Gastroesophageal sphincter (tissue), 4 donors: ENCODE results near the gene MAN1C1. TPM values are rescaled to one million over a fixed set of nuclear protein-coding genes. Genes with fewer than 3 reads are reported as not detected.
"Not testable (repeated sequence)": the region's sequence is repeated elsewhere in the genome, so short reads cannot be mapped to it uniquely, and the experiment has no call there.

ENCODE experiments used
- ATAC-seq: fragments of 150-250 bp; one replicate; pipeline ENCODE4 v1.9.1; 2016; ENCODE audit warnings: mild to moderate bottlenecking, moderate library complexity
- H3K27ac ChIP-seq, 4 donors: fragments of 200-600 bp; sonication (generic) in 3 of 4; 1 replicate in 3 of 4; 2 replicates in 1 of 4; pipeline ENCODE4 v1.5.1; 2016 to 2019
- H3K27me3 ChIP-seq: fragments of 200-600 bp; sonication (generic); one replicate; pipeline ENCODE4 v1.5.1; 2019
- H3K36me3 ChIP-seq, 2 donors: fragments of 200-600 bp; sonication (generic); one replicate each; pipeline ENCODE4 v1.5.1; 2019; ENCODE audit warnings: control low read depth in 1 of 2
- H3K4me1 ChIP-seq, 3 donors: fragments of 200-600 bp; sonication (generic); 1 replicate in 2 of 3; 2 replicates in 1 of 3; pipeline ENCODE4 v1.5.1; 2016 to 2019; ENCODE audit warnings: control low read depth in 2 of 3
- H3K4me3 ChIP-seq, 2 donors: fragments of 200-600 bp; sonication (generic); one replicate each; pipeline ENCODE4 v1.5.1; 2019; ENCODE audit warnings: mild to moderate bottlenecking in 1 of 2, moderate library complexity in 1 of 2
- H3K9me3 ChIP-seq, 3 donors: fragments of 200-600 bp; sonication (generic); one replicate each; pipeline ENCODE4 v1.5.1; 2017 to 2019; ENCODE audit warnings: control low read depth in 2 of 3
- EP300 ChIP-seq: sonication (generic); formaldehyde crosslinking; IDR thresholded peaks from one replicate; pipeline ENCODE4 v1.6.1; 2017; ENCODE audit warnings: antibody characterized with exemption, mild to moderate bottlenecking
- POLR2A ChIP-seq, 2 donors: fragments of 450-650 bp; IDR thresholded peaks; one replicate each; pipeline ENCODE4 v1.6.1; 2017; ENCODE audit warnings: antibody characterized with exemption in 2 of 2, mild to moderate bottlenecking in 2 of 2, moderate library complexity in 1 of 2
- POLR2AphosphoS5 ChIP-seq: sonication (generic); formaldehyde crosslinking; IDR thresholded peaks from one replicate; pipeline ENCODE4 v1.6.1; 2017; ENCODE audit warnings: antibody characterized with exemption
- WGBS, 2 donors: methylation state at CpG; one replicate each; pipeline ENCODE4 v1.1.5; 2018; ENCODE audit warnings: low coverage in 1 of 2; 5-methylcytosine and 5-hydroxymethylcytosine counted together
- total RNA-seq, 4 donors: library from RNA; depleted of rRNA; stranded (reverse); fragments of >200 nt; gene quantifications; one replicate each; pipeline ENCODE4 v1.1.0, GENCODE V29; 2016
- TF ChIP-seq, protein P1 (sequence below), 4 experiments: fragments of 200-600 bp in 2 of 4; fragments of 450-650 bp in 2 of 4; sonication (generic) in 1 of 4; IDR thresholded peaks; one replicate each; pipeline ENCODE4 v1.5.1; 2017 to 2019; ENCODE audit warnings: antibody characterized with exemption in 4 of 4, mild to moderate bottlenecking in 2 of 4, moderate library complexity in 2 of 4

The MAN1C1 gene
- total RNA-seq, 4 donors from 2014 or later: 20.0 to 38.1 (median 27.8) TPM

DNA sequence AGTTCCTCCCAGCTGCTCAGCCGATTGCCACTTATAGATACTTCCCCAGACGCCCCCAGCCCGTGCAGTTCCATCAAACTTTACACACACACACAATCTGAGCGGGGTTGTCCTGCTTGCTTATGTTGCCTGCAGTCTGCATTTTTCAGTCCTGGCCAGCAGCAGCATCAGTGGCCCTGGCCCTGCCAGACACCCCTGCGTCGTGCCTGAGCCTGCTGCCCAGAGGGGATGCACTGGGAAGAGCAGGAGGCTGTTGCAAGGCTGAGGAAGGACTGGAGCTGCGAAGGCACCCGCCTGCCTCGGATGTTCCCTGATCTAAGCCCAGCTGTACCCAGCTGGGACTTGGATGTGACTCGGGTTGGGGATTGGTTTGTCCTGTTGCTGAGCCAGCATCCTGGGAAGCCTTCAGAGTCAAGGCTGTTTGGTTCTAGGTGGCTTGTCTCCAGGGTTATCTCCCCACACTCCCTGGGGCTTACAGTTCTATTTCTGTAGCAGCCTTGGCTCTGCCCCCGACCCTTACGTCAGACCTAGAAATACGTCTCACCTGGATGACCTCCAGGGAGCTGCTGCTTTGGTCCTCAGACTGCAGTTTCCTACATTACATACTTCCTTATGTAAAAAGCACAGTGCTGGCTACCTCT is 42.3 kb downstream of the MAN1C1 start:
- Histone ChIP-seq H3K9me3 (no peaks in the 10 kb centered on the region), H3K4me1 (peaks cover 5 to 49% (median 10%) of the 10 kb centered on the region in 3 donors), H3K36me3 (no peaks in the 10 kb centered on the region), H3K4me3 (no peak overlapping the region), H3K27ac (peak overlapping the region; percentile 27 to 78 (median 70)), H3K27me3 (no peaks in the 10 kb centered on the region)
- peak; percentile 88 for ATAC-seq
- TF ChIP-seq POLR2A (IDR thresholded peaks at IDR 0.05) (no peak), POLR2AphosphoS5 (peak; percentile 66)
- TF ChIP-seq, protein P1, sequence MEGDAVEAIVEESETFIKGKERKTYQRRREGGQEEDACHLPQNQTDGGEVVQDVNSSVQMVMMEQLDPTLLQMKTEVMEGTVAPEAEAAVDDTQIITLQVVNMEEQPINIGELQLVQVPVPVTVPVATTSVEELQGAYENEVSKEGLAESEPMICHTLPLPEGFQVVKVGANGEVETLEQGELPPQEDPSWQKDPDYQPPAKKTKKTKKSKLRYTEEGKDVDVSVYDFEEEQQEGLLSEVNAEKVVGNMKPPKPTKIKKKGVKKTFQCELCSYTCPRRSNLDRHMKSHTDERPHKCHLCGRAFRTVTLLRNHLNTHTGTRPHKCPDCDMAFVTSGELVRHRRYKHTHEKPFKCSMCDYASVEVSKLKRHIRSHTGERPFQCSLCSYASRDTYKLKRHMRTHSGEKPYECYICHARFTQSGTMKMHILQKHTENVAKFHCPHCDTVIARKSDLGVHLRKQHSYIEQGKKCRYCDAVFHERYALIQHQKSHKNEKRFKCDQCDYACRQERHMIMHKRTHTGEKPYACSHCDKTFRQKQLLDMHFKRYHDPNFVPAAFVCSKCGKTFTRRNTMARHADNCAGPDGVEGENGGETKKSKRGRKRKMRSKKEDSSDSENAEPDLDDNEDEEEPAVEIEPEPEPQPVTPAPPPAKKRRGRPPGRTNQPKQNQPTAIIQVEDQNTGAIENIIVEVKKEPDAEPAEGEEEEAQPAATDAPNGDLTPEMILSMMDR (IDR thresholded peaks at IDR 0.05): no peak
- WGBS, 2 donors: 36 to 73% methylated on average over 3 to 6 of the region's 13 CpGs

DNA sequence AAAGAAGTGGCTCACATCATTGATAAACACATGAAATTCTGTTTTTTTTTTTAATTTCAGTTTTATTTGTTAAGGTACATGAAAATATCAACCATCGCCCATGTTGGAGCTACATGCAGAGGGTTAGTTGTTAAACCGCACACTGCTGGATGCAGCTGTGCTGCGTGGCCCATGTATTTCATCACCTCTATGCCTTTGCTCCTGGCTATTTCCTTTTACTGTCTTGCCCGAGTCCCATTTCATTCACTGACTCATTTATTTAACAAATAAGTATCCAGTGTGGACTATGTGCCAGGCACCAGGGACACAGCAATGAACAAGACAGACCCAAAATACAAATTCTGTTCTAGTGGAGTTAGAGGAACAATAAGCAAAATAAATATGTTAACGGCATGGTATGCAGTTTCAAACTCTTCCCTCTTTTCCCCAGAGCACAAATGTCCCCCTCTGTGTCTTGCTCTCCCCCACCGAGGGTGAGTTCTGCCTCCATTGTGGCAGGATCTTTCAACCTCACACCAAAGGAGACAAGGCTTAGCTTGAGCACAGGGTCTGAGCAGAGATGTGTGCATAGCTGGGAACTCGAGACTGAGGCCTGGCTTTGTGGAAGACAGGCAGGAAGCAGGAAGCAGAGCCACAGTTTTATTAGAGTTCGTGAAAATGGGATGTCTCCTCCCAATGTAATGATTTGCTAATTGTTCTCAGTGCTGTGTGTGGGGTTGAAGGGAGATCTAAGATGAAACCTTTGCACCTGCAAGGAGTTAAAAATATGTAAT is 44.6 kb downstream of the MAN1C1 start:
- ATAC-seq: no peak
- Histone ChIP-seq H3K9me3 (no peaks in the 10 kb centered on the region), H3K4me1 (peaks cover 5 to 66% (median 18%) of the 10 kb centered on the region in 3 donors), H3K4me3 (no peak overlapping the region), H3K27ac (no peak overlapping the region), H3K27me3 (no peaks in the 10 kb centered on the region), H3K36me3 (no peaks in the 10 kb centered on the region)
- TF ChIP-seq POLR2A (IDR thresholded peaks at IDR 0.05) (no peak), POLR2AphosphoS5 (no peak), EP300 (no peak)
- TF ChIP-seq, protein P1 (IDR thresholded peaks at IDR 0.05): no peak
- 80 to 83% methylated on average over 6 of the region's 8 CpGs for WGBS, 2 donors

DNA sequence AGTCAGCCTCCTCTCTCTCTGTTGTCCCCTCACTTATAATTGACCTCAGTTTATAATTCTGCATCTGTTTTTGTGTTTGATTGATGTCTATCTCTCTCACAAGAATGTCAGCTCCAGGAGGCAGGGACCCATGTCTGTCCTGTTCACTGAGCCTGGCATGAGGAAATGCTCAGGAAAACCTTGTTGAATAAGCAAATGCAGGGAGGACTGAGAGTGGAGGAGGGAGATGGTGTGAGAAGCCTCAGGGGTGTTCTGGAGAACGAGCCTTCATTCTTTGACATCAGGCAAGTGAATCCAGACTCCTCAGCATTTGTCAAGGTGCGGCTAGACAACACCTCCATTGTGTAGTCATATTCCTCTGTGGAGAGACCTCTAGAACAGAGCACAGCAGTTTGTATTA is 45.5 kb downstream of the MAN1C1 start:
- no peak overlapping the region for H3K4me3 ChIP-seq
- H3K4me1 ChIP-seq: peaks cover 5 to 65% (median 18%) of the 10 kb centered on the region in 3 donors
- no peak for TF ChIP-seq EP300
- no peak for TF ChIP-seq POLR2AphosphoS5
- TF ChIP-seq, protein P1 (IDR thresholded peaks at IDR 0.05): no peak
- TF ChIP-seq POLR2A (IDR thresholded peaks at IDR 0.05): no peak
- 92 to 94% methylated on average over 2 of the region's 2 CpGs for WGBS, 2 donors
- no peaks in the 10 kb centered on the region for H3K9me3 ChIP-seq
- no peak for ATAC-seq
- H3K27me3 ChIP-seq: no peaks in the 10 kb centered on the region
- no peak overlapping the region for H3K27ac ChIP-seq
- H3K36me3 ChIP-seq: no peaks in the 10 kb centered on the region

DNA sequence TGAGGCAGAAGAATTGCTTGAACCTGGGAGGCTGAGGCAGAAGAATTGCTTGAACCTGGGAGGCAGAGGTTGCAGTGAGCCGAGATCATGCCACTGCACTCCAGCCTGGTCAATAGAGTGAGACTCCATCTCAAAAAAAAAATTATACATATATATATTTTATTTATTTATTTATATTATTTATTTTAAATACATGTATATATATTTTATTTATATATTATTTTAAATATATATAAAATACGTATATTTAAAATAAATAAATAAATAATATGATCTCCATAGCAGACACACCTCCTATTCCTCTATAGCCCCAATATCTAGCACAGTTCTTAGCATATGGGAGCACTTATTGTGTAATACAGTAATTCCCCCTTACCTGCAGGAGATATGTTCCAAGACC is 46.4 kb downstream of the MAN1C1 start:
- ATAC-seq, H3K36me3 ChIP-seq, H3K27ac ChIP-seq, H3K4me3 ChIP-seq, H3K9me3 ChIP-seq, H3K27me3 ChIP-seq: not testable (repeated sequence)
- H3K4me1 ChIP-seq: peaks cover 5 to 62% (median 18%) of the 10 kb centered on the region in 3 donors
- 93 to 95% methylated on average over 2 of the region's 2 CpGs for WGBS, 2 donors

DNA sequence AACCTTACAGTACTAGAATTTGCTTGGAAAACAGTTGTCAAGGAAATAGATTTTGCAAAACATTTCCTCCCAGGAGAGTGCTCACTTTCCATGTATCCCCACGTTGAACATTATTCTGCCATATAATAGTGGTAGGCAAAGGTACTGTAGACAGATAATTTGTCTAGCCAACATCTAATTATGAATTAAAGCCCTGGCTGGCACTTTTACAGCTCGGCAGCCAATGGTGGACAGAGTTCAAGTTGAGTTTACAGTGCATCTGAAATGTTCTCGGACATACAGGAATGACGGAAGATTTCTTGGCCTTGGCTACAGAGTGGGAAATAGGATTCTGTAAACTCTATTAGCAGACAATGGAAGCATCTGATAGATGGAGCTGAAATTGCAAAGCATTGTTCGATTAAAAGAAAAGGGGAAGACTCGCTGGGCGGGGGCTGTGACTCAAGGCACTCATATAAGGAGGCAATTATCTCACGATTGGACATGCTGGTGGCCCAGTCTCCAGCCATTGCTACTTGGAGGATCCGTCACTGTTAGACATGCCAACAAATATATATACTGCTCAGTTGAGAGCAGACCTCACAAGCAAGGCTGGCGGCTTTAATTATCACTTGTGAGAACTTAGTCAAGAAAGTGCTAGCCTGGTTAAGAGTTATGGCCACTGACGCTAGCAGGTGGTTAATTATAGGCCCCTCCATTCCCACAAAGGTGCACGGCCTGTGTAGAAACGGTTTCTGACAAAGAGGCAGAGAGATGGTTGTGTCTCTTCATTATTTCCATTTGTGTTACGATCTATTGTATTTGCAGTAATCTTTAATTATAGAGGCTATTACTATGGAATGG is 48.0 kb downstream of the MAN1C1 start:
- WGBS, 2 donors: 51 to 59% methylated on average over 11 to 12 of the region's 14 CpGs
- TF ChIP-seq EP300 (no peak), POLR2AphosphoS5 (peak; percentile 36), POLR2A (IDR thresholded peaks at IDR 0.05) (no peak)
- TF ChIP-seq, protein P1 (IDR thresholded peaks at IDR 0.05): peak in 1 of 4 experiments; percentile 31

More for the DNA sequence above, 48.0 kb downstream of the MAN1C1 start:
- Histone ChIP-seq H3K4me1 (peaks cover 0 to 47% (median 8%) of the 10 kb centered on the region in 3 donors), H3K27ac (peak overlapping the region in 2 of 4 donors; percentile 30 to 65), H3K9me3 (no peaks in the 10 kb centered on the region), H3K36me3 (no peaks in the 10 kb centered on the region), H3K27me3 (no peaks in the 10 kb centered on the region), H3K4me3 (no peak overlapping the region)
- peak; percentile 60 for ATAC-seq
